Anterior cingulate cortex (tissue), 58 donors: Measurements from ENCODE around the gene SLC4A1.
"Not testable (repeated sequence)": the region's sequence is repeated elsewhere in the genome, so short reads cannot be mapped to it uniquely, and the experiment has no call there.

Experiments
- DNase-seq, 58 donors: peaks; one replicate each; lab custom pipeline; 2025; lab: John Stamatoyannopoulos, UW

The SLC4A1 gene

DNA sequence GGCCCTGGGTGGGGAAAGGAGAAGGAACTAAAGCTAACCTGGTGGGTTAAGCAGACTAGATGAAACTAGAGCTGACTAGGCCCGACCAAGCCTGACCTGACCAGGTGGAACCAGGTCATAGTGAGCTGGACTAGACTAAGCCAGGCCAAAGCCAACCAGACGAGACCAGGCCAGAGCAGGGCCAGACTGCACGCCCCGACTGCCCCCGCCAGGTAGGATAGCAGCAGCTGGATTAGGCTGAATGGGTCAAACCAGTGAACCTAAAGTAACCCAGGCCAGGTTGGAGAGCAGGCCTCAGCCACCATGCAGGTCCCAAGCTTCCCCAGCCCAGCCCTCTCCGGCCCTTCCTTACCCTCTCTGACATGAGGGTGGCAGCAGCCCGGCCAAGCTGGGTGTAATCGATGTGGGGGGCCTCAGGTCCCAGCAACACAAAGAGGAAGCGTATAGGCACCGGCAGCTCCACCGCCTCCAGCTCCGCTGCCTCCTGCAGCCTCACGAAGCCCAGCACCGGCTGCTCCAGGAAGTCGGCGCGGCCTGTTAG, 9.1 kb downstream of the SLC4A1 start:
- no peak for DNase-seq

DNA sequence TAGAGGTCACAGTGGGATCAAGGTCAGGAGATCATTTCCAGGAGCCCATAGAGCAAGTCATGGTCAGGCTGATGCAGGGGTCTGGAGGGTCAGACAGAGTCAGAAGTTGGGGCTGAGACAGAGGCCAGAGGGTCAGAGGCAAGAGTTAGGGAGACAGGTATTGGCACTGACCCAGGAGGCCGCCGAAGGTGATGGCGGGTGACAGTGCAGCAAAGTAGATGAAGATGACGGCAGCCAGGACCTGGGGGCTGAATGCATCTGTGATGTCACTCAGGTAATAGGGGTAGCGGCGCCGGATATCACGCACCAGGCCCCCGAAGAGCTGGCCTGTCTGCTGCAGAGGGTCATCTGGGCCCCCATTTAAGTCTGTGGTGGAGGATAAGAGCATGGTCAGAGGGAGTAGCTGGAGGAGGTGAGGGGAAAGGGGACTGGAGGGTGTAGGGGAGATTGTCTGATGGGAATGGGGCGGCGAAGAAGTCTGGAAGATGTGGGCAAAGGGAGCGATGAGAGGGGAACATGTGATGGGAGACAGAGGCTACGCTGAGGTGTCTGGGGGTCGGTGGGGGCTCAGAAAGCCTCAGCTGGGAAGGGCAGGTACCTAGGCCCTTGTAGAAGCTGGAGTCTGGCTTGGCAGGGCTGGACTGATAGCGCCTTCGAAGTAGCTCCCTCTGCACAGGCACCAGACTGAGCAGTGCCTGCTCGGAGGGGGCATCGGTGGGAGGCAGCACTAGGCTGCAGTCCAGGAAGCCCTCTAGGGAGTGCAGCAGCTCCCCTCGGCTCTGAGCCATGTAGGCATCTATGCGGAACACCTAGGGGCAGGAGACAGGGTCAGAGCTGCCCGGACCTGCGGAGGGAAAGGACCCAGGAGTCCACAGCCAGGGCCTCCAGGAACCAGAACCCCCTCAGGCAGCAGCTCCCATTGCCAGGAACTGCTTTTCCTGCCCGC, 9.8 kb downstream of the SLC4A1 start:
- no peak for DNase-seq

DNA sequence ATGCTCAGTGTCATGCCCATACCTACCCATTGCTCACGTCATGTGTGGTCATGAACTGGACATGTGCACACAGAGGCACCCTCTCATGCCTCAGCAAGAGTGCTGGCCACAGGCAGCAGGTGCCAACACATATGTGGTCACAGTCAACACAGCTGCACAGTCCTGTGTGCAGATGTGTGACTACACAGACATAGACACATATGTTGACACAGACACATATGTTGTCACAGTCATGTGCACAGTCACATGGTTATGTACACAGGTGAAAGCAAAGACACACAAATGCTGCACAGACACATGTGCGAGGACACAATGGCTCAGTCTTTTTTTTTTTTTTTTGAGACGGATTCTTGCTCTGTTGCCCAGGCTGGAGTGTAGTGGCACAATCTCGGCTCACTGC, 11.3 kb downstream of the SLC4A1 start:
- DNase-seq: no peak

- no peak for DNase-seq
Measured at GRCh38 chr17:44255915-44256314, 12.0 kb downstream of the SLC4A1 start.

GRCh38 chr17:44254361-44255095, 13.4 kb downstream of the SLC4A1 start:
- DNase-seq: no peak

DNA sequence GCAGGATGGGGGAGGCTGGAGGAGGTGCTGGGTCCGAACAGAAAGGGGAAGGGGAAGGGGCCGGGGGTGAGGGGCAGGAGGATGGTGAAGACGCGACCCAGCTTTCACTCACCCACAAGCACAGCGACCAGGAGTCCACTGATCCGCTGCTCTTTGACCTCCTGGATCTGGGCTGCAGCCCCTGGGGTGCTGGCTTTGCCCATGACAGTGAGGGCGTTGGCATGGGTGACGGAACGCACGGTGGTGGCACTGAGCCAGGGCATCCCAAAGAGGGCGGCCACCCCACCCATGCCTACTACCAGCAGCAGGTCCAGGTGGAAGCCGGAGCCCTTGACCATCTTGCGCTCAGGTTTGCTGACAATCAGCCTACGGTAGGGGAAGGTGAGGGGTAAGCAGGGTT, 14.9 kb downstream of the SLC4A1 start:
- no peak for DNase-seq

- DNase-seq: no peak
Measured at GRCh38 chr17:44251062-44251461, 16.9 kb downstream of the SLC4A1 start.

DNA sequence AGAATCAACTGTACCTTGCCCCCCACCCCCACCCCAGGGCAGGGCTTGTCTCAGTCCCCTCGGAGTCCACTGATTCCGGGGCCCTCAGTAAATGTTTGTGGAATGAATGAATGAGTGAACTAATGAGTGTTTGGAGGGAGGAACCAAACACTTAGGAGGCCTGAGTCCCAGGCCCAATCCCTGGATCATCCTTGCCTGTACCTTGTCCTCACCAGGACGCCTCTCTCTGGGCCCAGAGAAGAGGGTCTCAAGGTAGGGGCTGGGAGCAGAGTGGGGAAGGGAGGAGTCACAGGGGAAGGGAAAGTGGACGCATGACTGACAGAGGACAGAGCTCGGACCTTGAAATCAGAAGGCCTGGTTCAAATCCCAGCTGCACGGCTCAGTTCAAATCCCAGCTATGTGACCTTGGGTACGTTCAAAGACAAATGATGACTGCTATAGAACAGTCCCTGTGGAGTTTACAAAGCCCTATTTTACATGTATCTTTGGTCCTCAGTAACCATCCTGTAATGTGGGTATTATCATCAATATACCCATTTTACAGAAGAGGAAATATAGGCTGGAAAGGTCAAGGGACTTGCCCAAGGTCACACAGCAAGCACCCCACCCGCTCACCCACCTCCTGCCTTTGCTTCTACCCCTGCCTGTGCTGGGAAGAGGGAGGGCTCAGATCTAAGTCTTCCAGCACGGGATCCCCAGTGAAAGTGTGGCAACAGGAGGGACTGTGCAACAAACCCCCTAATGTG, 18.3 kb downstream of the SLC4A1 start:
- DNase-seq: no peak

DNA sequence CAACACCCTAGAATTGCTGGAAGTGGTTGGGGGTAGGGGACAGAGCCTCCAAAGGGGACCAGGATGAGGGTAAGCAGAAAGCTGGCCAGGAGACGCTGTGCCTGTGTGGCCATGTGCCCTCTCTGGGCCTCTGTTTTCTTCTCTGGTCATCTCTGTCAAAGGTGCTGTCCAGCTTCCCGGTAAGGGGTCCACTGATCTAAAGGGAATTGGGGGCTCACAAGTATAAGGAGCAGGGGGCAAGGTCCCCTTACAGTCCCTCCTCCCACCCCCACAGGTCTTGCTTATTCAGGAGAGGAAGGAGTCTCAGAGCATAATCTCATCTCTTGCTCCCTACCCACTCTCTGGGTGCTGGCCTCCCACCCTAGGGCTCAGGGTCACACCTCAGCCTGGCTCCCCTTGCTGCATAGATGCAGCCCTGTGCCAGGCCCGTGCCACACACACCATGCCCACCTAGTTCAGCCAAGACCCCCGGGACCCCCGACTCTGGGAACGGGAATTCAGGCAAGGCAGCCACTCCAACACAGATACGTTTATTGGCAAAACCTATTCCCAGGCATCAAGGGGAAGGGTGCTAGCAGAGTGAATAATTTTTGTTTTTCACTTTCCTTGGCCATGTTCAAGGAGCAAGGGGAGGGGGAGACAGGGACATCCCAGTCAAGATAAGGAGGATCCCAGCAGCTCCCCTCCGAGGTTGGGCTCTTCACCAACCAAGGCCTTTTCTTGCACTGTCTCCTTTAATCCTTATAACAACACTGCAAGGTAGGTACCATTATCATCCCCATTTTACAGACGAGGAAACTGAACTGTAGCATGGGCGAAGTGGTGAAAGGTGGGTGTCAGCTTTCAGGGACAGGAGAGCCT, 19.8 kb downstream of the SLC4A1 start:
- DNase-seq: no peak

- no peak for DNase-seq
Measured at GRCh38 chr17:44247440-44247841, 20.5 kb downstream of the SLC4A1 start.

DNA sequence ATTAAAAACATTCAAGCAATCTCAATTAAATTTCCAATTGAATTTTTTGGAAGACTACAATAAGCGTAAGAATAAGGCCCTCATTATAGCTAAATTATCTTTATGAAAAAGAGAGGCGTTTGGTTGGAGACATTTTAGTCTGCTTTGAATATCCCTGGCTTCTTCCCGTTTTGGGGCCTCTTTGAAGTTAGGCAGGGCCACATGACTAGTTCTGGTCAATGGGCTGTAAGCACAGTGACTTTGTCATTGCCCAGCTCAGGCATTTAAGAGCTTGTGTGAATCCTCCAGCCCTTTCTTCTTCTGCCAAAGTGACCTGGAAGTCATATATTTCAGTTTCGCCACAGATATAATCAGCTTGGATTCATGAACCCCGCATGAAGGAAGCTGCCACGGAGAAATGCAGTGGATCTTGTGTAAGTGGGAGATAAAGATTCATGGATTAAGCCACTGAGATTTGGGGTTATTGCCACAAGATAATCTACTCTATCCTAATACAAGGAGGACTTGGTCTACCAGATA, 26.8 kb downstream of the SLC4A1 start:
- peak in 2 of 58 donors; percentile 1 for DNase-seq

DNA sequence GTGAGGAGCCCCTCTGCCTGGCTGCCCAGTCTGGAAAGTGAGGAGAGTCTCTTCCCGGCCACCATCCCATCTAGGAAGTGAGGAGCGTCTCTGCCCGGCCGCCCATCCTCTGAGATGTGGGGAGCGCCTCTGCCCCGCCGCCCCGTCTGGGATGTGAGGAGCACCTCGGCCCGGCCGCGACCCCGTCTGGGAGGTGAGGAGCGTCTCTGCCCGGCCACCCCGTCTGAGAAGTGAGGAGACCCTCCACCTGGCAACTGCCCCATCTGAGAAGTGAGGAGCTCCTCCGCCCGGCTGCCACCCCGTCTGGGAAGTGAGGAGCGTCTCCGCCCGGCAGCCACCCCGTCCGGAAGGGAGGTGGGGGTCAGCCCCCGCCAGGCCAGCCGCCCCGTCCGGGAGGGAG, 30.0 kb downstream of the SLC4A1 start:
- not testable (repeated sequence) for DNase-seq

- no peak for DNase-seq
Measured at GRCh38 chr17:44236444-44236991, 31.4 kb downstream of the SLC4A1 start.

DNA sequence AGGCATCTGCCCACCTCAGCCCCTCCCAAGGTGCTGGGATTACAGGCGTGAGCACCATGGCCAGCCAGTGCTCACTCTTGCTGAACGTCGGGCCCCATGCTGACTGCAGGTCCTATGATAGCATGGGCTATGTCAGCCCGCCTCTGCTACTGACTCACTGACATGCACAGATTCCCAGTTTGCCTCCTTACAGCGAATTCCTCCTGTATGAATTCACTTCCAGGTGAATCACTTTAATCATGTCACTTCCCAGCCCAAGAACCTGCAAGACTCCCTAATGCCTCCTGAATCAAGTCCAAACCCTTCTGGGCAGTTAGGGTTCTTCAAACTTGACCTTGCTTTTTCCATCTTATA, 32.4 kb downstream of the SLC4A1 start:
- no peak for DNase-seq

DNA sequence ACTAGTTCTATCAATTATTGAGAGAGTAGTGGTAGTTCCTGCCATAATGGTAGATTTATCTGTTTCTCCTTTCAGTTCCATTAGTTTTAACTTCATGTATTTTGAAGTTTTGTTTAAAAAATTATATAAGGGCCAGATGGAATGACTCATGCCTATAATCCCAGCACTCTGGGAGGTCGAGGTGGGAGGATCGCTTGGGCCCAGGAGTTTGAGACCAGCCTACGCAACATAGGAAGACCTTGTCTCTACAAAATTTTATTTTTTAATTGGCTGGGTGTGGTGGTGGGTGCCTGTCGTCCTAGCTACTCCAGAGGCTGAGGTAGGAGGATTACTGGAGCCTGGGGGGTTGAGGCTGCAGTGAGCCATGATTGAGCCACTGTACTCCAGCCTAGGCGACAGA, 34.4 kb downstream of the SLC4A1 start:
- DNase-seq: peak in 3 of 58 donors; percentile 7 to 17 (median 8)

DNA sequence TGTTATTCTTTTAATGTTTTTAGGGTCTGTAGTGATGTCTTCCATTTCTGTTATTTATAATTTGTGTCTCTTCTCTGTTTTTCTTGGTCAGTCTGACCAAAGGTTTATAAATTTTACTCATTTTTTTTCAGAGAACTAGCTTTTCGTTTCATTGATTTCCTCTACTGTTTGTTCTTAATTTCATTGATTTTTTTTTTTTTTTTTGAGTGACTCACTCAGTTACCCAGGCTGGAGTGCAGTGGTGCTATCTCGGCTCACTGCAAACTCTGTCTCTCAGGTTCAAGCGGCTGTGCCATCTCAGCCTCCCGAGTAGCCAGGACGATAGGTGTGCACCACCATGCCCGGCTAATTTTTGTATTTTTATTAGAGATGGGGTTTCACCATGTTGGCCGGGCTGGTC, 35.9 kb downstream of the SLC4A1 start:
- DNase-seq: no peak

DNA sequence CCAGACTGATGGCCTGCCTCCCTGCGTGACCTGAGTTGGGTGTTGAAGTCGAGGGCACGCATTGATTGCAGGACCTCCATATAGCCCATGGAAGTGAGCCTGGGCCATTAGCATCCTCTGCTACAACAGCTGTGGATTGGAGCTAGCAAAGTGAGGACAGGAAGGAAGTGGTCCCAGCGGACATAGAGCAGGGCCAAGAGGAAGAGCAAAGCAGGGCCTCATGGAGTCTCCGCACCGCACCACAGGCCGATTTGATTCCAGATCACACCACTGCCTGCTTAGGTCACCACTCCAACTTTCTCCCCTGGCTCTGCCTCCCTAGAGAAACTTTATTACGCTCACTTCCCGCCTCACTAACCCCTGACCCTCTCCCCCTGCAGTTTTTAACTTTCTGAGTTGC, 37.8 kb downstream of the SLC4A1 start:
- DNase-seq: no peak

- no peak for DNase-seq
Measured at GRCh38 chr17:44229090-44229489, 38.8 kb downstream of the SLC4A1 start.

DNA sequence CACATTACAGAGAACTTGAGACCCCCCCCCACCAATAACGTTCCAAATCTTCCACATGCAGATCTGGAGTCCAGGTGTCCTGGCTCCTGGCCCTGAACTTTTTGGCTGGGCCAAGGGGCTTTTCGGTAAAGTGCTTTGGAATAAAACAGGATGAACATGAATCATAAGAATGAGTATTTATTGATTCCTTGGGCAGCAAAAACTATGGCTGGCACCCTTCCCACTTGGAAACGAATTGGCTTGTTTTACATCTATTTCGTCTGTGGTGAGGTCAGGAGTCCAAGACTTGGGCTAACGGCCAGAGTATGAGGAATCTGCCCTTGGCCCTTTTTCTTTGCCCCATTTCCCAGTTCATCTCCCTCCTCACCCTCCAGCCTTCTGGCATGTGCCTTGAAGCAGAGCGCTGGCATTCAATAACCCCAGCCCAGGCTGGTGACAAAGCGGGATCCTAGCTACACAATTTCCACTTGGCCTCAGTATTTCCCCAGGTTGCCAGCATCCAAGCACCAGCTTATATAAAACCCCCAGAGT, 44.3 kb downstream of the SLC4A1 start:
- DNase-seq: peak in 21 of 58 donors; percentile 7 to 70 (median 20)
